Adrenal gland (tissue), 19 donors: ENCODE measurements around the gene MYO5A. TPM values are rescaled to one million over a fixed set of nuclear protein-coding genes. Genes with fewer than 3 reads are reported as not detected.
"Not testable (repeated sequence)": the region's sequence is repeated elsewhere in the genome, so short reads cannot be mapped to it uniquely, and the experiment has no call there.

ENCODE experiments used
- DNase-seq, 7 donors: peaks; one replicate each; pipeline ENCODE4 v3.0.0-alpha.2; 2019 to 2020
- H3K27ac ChIP-seq, 5 donors: fragments of 200-600 bp; sonication (generic) in 4 of 5; 1 replicate in 3 of 5; 2 replicates in 2 of 5; pipeline versions ENCODE4 v1.5.1 to v1.8.0; 2016 to 2020; ENCODE audit warnings: mild to moderate bottlenecking in 1 of 5
- H3K27me3 ChIP-seq: fragments of 200-600 bp; 2 replicates; pipeline ENCODE4 v1.8.0; 2021
- H3K36me3 ChIP-seq, 2 donors: fragments of 200-600 bp; replicated peaks in 1 of 2; 1 replicate in 1 of 2; 2 replicates in 1 of 2; pipeline versions ENCODE4 v1.5.1 to v1.8.0; 2018 to 2022
- H3K4me1 ChIP-seq, 2 donors: fragments of 200-600 bp; replicated peaks in 1 of 2; 1 replicate in 1 of 2; 2 replicates in 1 of 2; pipeline versions ENCODE4 v1.5.1 to v1.8.0; 2018 to 2021
- H3K4me3 ChIP-seq, 4 donors: fragments of 200-600 bp; sonication (generic) in 3 of 4; one replicate each; pipeline ENCODE4 v1.5.1; 2016 to 2018
- H3K9me3 ChIP-seq, 3 donors: fragments of 200-600 bp; sonication (generic) in 1 of 3; replicated peaks in 1 of 3; 1 replicate in 2 of 3; 2 replicates in 1 of 3; pipeline versions ENCODE4 v1.5.1 to v1.8.0; 2016 to 2021
- CTCF ChIP-seq, 6 experiments: fragments of 450-650 bp in 4 of 6; fragments of 200-600 bp in 2 of 6; sonication (generic) in 1 of 6; IDR thresholded peaks; 1 replicate in 5 of 6; 2 replicates in 1 of 6; pipeline versions ENCODE4 v1.5.1 to v1.8.0; 2016 to 2021; ENCODE audit warnings: antibody characterized with exemption in 6 of 6, mild to moderate bottlenecking in 2 of 6, moderate library complexity in 1 of 6
- POLR2A ChIP-seq, 2 donors: fragments of 450-650 bp; IDR thresholded peaks; one replicate each; pipeline ENCODE4 v1.6.1; 2017; ENCODE audit warnings: antibody characterized with exemption in 2 of 2, mild to moderate bottlenecking in 2 of 2, moderate library complexity in 1 of 2
- WGBS, 4 donors: extraction: QIAGEN DNeasy Blood & Tissue Kit in 2 of 4; methylation state at CpG; one replicate each; pipeline versions ENCODE4 v1.1.5 to v1.1.7; 2013 to 2017; 5-methylcytosine and 5-hydroxymethylcytosine counted together
- intact Hi-C, 2 donors: fragments of 100-400 bp; cut with DNase I; formaldehyde crosslinking; loops; one replicate each; pipeline versions ENCODE4 v1.14.1 to v1.15.0; 2022 to 2023
- long read RNA-seq, 10 donors: library from polyadenylated mRNA in 3 of 10; unstranded in 2 of 10; stranded (forward) in 1 of 10; transcript quantifications; one replicate each; pipeline ENCODE4 v2.0.0 and lab custom pipeline, GENCODE V29; 2021 to 2026
- polyA plus RNA-seq, 3 donors: library from polyadenylated mRNA; stranded (reverse); fragments of 200-250 nt in 2 of 3; fragments of 350-450 nt in 1 of 3; fragmentation: Illumina TruSeq in 1 of 3; extraction: RNeasy Lipid Tissue Mini Kit (QIAGEN cat#74804) in 1 of 3; gene quantifications; one replicate each; pipeline ENCODE4 v1.2.3, GENCODE V29; 2013 to 2014
- total RNA-seq, 9 donors: library from RNA; depleted of rRNA in 4 of 9; stranded (reverse); fragments of >200 nt in 4 of 9; fragments of 120-200 nt in 1 of 9; fragmentation: NEBNext Ultra II Directional in 1 of 9; extraction: Animal tissue kit (Norgen Biotek cat#: 25700) in 1 of 9; gene quantifications; one replicate each; pipeline versions ENCODE4 v1.1.0 to v1.2.4, GENCODE V29; 2013 to 2023
- donor health status: healthy with polysubstance abuse.
- donor health status: Bipolar disorder and iron deficiency.
- donor health status: DM: yes; HTN: yes; CAD: no.
- donor health status: DM: no; HTN: no; CAD: no.
- donor health status: DM: no; HTN: no; CAD: no.
- donor health status: DM: yes; HTN: yes; CAD: no.

The MYO5A gene
- 10 to 100 TPM; 14.5 to 57.5 (median 42.5) TPM for total RNA-seq
- polyA plus RNA-seq: 10 to 100 TPM in 2 of 3 donors, 1 to 10 TPM in 1; 6.3 to 22.2 (median 11.4) TPM
- long read RNA-seq, donor 1: 0 reads
- long read RNA-seq, donor 2: 0 reads
- long read RNA-seq, donor 3: 0 reads
- long read RNA-seq, donor 4, partial matches to known transcripts: 5 of 5 reads
- long read RNA-seq, donor 4, other reads (novel, unspliced or antisense): 0 of 5 reads
- long read RNA-seq, donor 5, partial matches to known transcripts: 2 of 7 reads
- long read RNA-seq, donor 5, other reads (novel, unspliced or antisense): 5 of 7 reads
- long read RNA-seq, donor 6, partial matches to known transcripts: 12 of 13 reads
- long read RNA-seq, donor 6, other reads (novel, unspliced or antisense): 1 of 13 reads
- long read RNA-seq, donor 7: 0 reads
- long read RNA-seq, donor 8: 0 reads
- long read RNA-seq, donor 9: 0 reads
- long read RNA-seq, donor 10: 0 reads

- peak; percentile 12 to 55 for TF ChIP-seq POLR2A (IDR thresholded peaks at IDR 0.05)
- TF ChIP-seq CTCF (IDR thresholded peaks at IDR 0.05): peak in 2 of 6 experiments; percentile 4 to 34
- peak within 1 kb of the TSS in 4 of 5 donors; percentile 42 to 89 (median 66) for H3K27ac ChIP-seq
- H3K27me3 ChIP-seq: no peaks in the 10 kb centered on the region
- peak within 1 kb of the TSS; percentile 31 to 91 (median 74) for H3K4me3 ChIP-seq
- peaks cover 7 to 21% of the 10 kb centered on the region in 2 donors for H3K4me1 ChIP-seq
- WGBS, 4 donors: 0% methylated on average over 11 to 103 of the region's 103 CpGs; no CpG with 5 or more reads in 1 of the 4 donors
- H3K9me3 ChIP-seq: no peaks in the 10 kb centered on the region
- DNase-seq: peak; percentile 72 to 85 (median 78)
- H3K36me3 ChIP-seq: no peaks in the 10 kb centered on the region
- intact Hi-C loops: no loop called here
These were observed at the start of gene MYO5A for GRCh38 chr15:52528564-52529340. MYO5A (minus strand) TSS chr15:52528880; CDS start chr15:52528806, 74 bp downstream.

DNA sequence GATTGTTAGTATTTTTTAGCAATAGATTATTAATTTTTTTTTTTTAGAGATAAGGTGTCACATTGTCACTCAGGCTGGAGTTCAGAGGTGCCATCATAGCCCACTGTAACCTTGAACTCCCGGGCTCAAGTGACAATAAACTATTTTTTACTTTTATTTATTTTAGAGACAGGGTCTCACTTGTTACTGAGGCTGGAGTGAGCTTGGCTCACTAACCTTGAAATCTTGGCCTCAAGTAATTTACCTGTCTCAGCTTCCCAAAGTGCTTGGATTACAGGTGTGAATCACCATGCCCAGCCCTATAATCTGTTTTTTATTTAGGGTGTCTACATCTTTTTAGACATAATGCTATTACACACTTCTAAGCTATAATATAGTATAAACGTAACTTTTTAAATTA, 48.0 kb upstream of the MYO5A start:
- intact Hi-C loops: no loop called here
- no peaks in the 10 kb centered on the region for H3K4me1 ChIP-seq
- TF ChIP-seq POLR2A (IDR thresholded peaks at IDR 0.05) (no peak), CTCF (IDR thresholded peaks at IDR 0.05) (no peak)
- no peak overlapping the region for H3K4me3 ChIP-seq
- no peaks in the 10 kb centered on the region for H3K9me3 ChIP-seq
- H3K27me3 ChIP-seq: no peaks in the 10 kb centered on the region
- DNase-seq: no peak
- 90 to 92% (median 90%) methylated on average over 2 of the region's 2 CpGs for WGBS, 4 donors
- no peak overlapping the region for H3K27ac ChIP-seq
- H3K36me3 ChIP-seq: no peaks in the 10 kb centered on the region

DNA sequence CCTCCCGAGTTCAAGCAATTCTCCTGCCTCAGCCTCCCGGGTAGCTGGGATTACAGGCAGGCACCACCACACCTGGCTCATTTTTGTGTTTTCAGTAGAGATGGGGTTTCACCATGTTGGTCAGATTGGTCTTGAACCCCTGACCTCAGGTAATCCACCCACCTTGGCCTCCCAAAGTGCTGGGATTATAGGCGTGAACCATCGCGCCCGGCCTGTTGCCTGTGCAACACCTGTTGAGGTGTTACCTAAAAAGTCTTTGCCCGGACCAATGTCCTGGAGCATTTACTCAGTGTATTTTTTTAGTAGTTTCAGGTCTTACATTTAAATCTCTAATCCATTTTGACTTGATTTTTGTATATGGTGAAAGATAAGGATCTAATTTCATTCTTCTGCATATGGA, 46.9 kb upstream of the MYO5A start:
- intact Hi-C loops, DNase-seq, H3K9me3 ChIP-seq, H3K4me1 ChIP-seq, H3K36me3 ChIP-seq, H3K27ac ChIP-seq, H3K4me3 ChIP-seq, H3K27me3 ChIP-seq: not testable (repeated sequence)
- 82 to 83% (median 82%) methylated on average over 7 of the region's 7 CpGs for WGBS, 4 donors

DNA sequence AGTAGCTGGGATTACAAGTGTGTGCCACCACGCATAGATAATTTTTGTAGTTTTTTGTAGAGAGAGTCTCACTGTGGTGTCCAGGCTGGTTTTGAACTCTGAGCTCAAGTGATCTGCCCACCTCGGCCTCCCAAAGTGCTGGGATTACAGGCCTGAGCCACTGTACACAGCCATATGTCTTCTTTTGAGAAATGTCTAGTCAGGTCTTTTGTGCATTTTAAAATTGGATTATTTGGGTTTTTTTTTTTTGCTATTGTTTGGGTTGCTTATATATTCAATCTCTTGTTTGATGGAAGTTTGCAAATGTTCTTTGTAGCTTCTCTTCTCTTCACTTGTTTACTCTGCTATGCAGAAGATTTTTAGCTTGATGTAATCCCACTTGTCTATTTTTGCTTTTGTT, 46.4 kb upstream of the MYO5A start:
- intact Hi-C loops: no loop called here
- no peak for TF ChIP-seq POLR2A (IDR thresholded peaks at IDR 0.05)
- no peak for TF ChIP-seq CTCF (IDR thresholded peaks at IDR 0.05)
- no peak for DNase-seq
- no peaks in the 10 kb centered on the region for H3K9me3 ChIP-seq
- no peak overlapping the region for H3K4me3 ChIP-seq
- H3K27me3 ChIP-seq: no peaks in the 10 kb centered on the region
- 88 to 96% (median 91%) methylated on average over 2 of the region's 2 CpGs for WGBS, 4 donors
- H3K36me3 ChIP-seq: no peaks in the 10 kb centered on the region
- H3K27ac ChIP-seq: no peak overlapping the region
- H3K4me1 ChIP-seq: no peaks in the 10 kb centered on the region

DNA sequence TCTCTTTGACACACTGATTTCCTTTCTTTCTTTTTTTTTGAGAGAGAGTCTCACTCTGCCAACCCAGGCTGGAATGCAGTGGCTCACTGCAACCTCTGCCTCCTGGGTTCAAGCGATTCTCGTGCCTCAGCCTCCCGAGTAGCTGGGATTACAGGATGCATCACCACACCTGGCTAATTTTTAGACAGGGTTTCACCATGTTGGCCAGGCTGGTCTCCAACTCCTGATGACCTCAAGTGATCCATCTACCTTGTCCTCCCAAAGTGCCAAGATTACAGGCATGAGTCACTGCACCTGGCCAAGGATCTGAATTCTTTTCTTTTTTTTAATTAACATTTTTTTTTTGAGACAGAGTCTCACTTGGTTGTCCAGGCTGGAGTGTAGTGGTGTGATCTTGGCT, 45.9 kb upstream of the MYO5A start:
- DNase-seq: peak in 2 of 7 donors; percentile 19 to 36
- H3K9me3 ChIP-seq, H3K4me3 ChIP-seq, H3K27me3 ChIP-seq, H3K36me3 ChIP-seq, intact Hi-C loops, H3K27ac ChIP-seq, H3K4me1 ChIP-seq: not testable (repeated sequence)
- 78 to 95% (median 93%) methylated on average over 3 of the region's 3 CpGs for WGBS, 4 donors
